Measurements from ENCODE around the gene TSPAN18.

Gene TSPAN18

GRCh38 chr11:44944853-44945235 is 218.1 kb downstream of the TSPAN18 start:
- TF ChIP-seq CTCF (IDR thresholded peaks at IDR 0.05; ENCODE audit: low read depth, low read length, missing control alignments), result no peak
- H3K4me3 ChIP-seq (ENCODE audit: low read depth, low read length), result no peak overlapping the region
- DNase-seq, result no peak
- no peak overlapping the region for H3K27ac ChIP-seq
- in situ Hi-C loops (cut with HindIII; ENCODE audit: low pct_ligation_motif_present, low sequenced_read_pairs), result loop anchor here (25.0 kb wide), 1 partner anchor 392 kb away; no protein-coding TSS in a partner anchor
- no peaks in the 10 kb centered on the region for H3K36me3 ChIP-seq (replicated peaks)
- H3K27me3 ChIP-seq (replicated peaks), result no peaks in the 10 kb centered on the region

GRCh38 chr11:44945666-44946065 is 218.9 kb downstream of the TSPAN18 start:
- no peak for TF ChIP-seq CTCF (IDR thresholded peaks at IDR 0.05; ENCODE audit: low read depth, low read length, missing control alignments)

GRCh38 chr11:44946263-44946662 is 219.5 kb downstream of the TSPAN18 start:
- no peak for DNase-seq
- no peak for TF ChIP-seq CTCF (IDR thresholded peaks at IDR 0.05; ENCODE audit: low read depth, low read length, missing control alignments)
- Histone ChIP-seq H3K27ac (no peak overlapping the region), H3K36me3 (replicated peaks) (no peaks in the 10 kb centered on the region), H3K27me3 (replicated peaks) (no peaks in the 10 kb centered on the region), H3K4me3 (ENCODE audit: low read depth, low read length) (no peak overlapping the region)
- in situ Hi-C loops (cut with HindIII; ENCODE audit: low pct_ligation_motif_present, low sequenced_read_pairs), result loop anchor here (25.0 kb wide), 1 partner anchor 391 kb away; no protein-coding TSS in a partner anchor

More at GRCh38 chr11:44945666-44946065, 218.9 kb downstream of the TSPAN18 start:
- H3K36me3 ChIP-seq (replicated peaks), result no peaks in the 10 kb centered on the region
- in situ Hi-C loops (cut with HindIII; ENCODE audit: low pct_ligation_motif_present, low sequenced_read_pairs), result loop anchor here (25.0 kb wide), 1 partner anchor 392 kb away; no protein-coding TSS in a partner anchor
- H3K27ac ChIP-seq, result no peak overlapping the region
- H3K27me3 ChIP-seq (replicated peaks), result no peaks in the 10 kb centered on the region
- no peak for DNase-seq
- H3K4me3 ChIP-seq (ENCODE audit: low read depth, low read length), result no peak overlapping the region

DNA sequence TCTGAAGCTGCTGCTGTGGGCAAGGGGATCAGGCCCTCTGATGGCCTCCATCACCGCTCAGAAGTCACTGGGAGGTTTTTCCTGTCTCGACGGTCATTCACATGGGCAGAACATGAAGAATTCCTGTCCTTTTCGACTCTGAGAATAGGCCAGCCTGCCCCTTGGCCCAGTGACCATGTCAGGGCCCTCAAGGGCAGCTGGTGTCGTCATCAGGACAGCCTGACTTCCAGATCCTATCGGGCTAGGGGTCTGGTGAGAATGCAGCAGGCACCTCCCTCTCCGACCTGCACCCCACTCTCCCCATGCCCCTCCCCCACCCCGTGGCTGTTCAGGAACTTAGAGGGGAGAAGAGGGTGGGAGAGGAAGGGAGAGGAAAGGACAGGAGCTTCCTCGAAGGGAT is 220.4 kb downstream of the TSPAN18 start:
- TF ChIP-seq CTCF (IDR thresholded peaks at IDR 0.05; ENCODE audit: low read depth, low read length, missing control alignments), result no peak
- H3K4me3 ChIP-seq (ENCODE audit: low read depth, low read length), result no peak overlapping the region
- no peaks in the 10 kb centered on the region for H3K27me3 ChIP-seq (replicated peaks)
- in situ Hi-C loops (cut with HindIII; ENCODE audit: low pct_ligation_motif_present, low sequenced_read_pairs), result loop anchor here (25.0 kb wide), 1 partner anchor 390 kb away; no protein-coding TSS in a partner anchor
- no peak for DNase-seq
- no peak overlapping the region for H3K27ac ChIP-seq
- H3K36me3 ChIP-seq (replicated peaks), result no peaks in the 10 kb centered on the region

DNA sequence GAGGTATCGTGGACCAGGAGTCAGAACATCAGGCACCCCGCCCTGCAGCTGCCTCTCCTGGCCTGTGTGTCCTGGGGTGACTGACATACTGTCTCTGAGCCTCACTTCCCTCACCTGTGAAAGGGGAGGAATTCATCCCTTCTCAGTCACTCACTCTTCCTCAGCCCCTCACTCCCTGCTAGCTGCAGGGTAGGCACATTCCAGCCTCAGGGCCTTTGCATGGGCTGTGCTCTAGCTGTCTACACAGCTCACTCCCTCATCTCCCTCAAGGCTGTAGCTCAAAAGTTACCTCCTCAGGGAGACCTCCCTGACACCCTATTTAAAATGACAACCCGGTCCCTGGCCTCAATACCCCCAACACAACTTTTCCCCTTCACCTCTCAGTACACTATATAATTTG is 221.4 kb downstream of the TSPAN18 start:
- DNase-seq, result no peak
- Histone ChIP-seq H3K27ac (no peak overlapping the region), H3K4me3 (ENCODE audit: low read depth, low read length) (no peak overlapping the region), H3K36me3 (replicated peaks) (no peaks in the 10 kb centered on the region), H3K27me3 (replicated peaks) (no peaks in the 10 kb centered on the region)
- no peak for TF ChIP-seq CTCF (IDR thresholded peaks at IDR 0.05; ENCODE audit: low read depth, low read length, missing control alignments)
- in situ Hi-C loops (cut with HindIII; ENCODE audit: low pct_ligation_motif_present, low sequenced_read_pairs), result loop anchor here (25.0 kb wide), 1 partner anchor 389 kb away; no protein-coding TSS in a partner anchor

All from brain microvascular endothelial cell (primary cell).